Epithelial cell of prostate (primary cell): ENCODE measurements around the gene DBH.

Experiments
- DNase-seq: peaks from one replicate; pipeline ENCODE4 v3.0.0-alpha.2; 2011; ENCODE audit warnings: low read depth, low spot score
- H3K27ac ChIP-seq: fragments of 450-650 bp; 2 replicates; pipeline ENCODE4 v1.5.1; 2017; ENCODE audit warnings: mild to moderate bottlenecking

Gene DBH

DNA sequence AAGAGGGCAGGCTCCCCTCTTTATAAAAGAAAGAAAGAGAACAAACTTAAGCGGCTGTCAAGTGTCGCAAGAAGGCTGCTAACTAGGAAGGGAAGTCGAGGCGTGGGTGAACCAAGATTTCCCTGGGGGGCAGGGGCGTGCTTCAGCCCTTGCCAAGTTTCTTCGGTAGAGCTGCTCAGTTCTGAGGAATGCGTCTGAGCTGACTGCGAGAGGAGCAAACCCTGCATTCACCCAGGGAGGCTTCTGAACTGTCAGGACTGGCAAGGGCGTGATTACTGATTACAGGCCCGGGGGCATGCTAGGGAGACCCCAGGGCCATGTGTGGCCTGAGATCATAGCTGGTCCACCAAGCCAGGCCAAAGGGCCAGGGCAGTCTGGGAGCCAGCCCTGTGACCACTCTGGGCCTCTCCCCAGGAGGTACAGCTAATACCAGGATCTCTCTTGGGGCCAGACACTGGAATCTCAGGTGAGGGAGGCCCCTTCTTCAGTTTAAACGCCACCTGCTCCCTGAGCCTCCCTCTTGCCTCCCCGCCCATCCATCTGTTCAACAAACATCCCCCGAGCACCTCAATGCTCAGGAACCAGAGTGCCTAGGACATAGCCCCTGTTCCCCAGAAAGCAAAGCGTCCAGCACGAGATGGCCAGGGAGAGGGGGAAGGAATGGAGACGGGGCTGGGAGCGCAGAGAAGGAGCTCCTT lies 71.1 kb downstream of the DBH start:
- no peak for DNase-seq
- H3K27ac ChIP-seq, result no peak overlapping the region

DNA sequence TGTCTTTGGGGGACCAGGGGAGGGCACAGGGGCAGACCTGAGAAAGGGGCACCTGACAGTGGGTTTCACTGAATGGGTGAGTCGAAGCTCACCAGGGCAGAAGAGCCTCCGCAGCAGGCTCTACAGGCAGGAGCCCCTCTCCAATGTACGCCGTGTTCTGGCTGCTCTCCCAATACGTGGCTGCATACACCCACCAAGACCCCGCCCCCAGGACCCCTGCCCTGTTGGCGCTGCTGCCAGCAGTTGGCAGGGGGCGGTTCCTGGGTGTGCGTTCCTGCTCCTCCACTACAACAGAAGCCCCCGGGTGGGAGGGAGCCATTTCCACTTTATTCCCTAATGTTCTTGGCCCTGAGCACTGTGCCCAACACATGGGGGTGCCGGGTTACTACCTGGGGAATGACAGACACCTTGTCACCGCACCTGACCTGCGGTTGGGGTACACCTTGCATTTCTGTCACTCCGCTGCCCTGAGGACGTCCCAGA lies 71.6 kb downstream of the DBH start:
- no peak for DNase-seq
- H3K27ac ChIP-seq, result no peak overlapping the region

DNA sequence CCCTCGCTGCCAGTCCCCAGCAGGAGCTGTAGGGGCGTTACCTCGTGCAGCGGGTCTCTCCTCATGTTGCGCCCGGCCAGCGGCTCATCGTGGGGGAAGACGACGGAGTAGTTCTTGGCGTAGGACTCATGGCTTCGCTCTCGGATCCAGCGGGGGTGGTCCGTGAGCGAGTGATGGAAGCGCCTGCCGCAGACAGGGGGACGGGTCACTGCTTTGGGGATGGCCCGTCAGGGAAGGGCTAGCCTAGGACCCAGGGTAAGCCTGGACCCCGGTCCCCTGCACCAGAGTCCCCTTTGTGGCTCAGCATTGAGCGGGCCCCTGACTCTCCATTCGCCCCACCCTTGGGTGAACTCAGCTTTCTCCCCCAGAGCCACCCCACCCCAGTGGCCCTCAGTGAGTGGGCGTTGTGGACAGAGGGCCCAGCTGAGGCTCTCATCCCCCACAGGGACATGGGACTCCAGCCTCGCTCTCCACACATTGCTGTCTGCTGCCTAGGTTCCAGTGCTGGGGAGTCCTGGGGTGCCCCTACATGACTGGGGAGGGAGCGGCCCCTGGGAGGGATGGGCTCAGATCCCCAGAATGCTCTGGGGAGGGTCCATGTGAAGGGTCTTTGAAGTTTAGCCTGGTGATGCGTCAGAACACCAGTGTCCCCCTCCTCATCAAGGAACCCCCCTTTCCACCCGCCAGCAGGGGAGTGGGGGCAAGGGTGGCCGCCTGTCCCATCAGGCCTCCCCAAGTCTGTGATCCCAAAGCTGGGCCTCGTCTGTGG lies 72.3 kb downstream of the DBH start:
- DNase-seq, result no peak
- no peak overlapping the region for H3K27ac ChIP-seq
